Upper lobe of right lung (tissue), 1 donor: ENCODE measurements around the gene CHCHD6. TPM values are rescaled to one million over a fixed set of nuclear protein-coding genes. Genes with fewer than 3 reads are reported as not detected.

Experiments
- ATAC-seq: fragments of 200-7000 bp; cut with Tn5 transposase; one replicate; pipeline ENCODE4 v1.9.1; 2020; ENCODE audit warnings: mild to moderate bottlenecking, moderate library complexity
- DNase-seq: peaks from one replicate; pipeline ENCODE4 v3.0.0-alpha.2; 2020
- H3K27ac ChIP-seq: fragments of 200-600 bp; one replicate; pipeline ENCODE4 v1.8.0; 2022
- H3K27me3 ChIP-seq: fragments of 200-600 bp; one replicate; pipeline ENCODE4 v1.8.0; 2022; ENCODE audit warnings: mild to moderate bottlenecking
- H3K36me3 ChIP-seq: fragments of 200-600 bp; one replicate; pipeline ENCODE4 v1.8.0; 2022
- H3K4me1 ChIP-seq: fragments of 200-600 bp; one replicate; pipeline ENCODE4 v1.8.0; 2022
- H3K4me3 ChIP-seq: fragments of 200-600 bp; one replicate; pipeline ENCODE4 v1.8.0; 2022; ENCODE audit warnings: mild to moderate bottlenecking
- H3K9me3 ChIP-seq: fragments of 200-600 bp; one replicate; pipeline ENCODE4 v1.8.0; 2022
- CTCF ChIP-seq: fragments of 200-600 bp; IDR thresholded peaks from one replicate; pipeline ENCODE4 v1.8.0; 2022; ENCODE audit warnings: antibody characterized with exemption
- intact Hi-C: fragments of 100-400 bp; cut with DNase I; formaldehyde crosslinking; loops from one replicate; pipeline ENCODE4 v1.11.0; 2022
- total RNA-seq: library from RNA; stranded (reverse); fragmentation: NEBNext Ultra II Directional; extraction: Animal tissue kit (Norgen Biotek cat#: 25700); gene quantifications from one replicate; pipeline ENCODE4 v1.2.1, GENCODE V29; 2021
- donor health status: DM: no; HTN: yes; CAD: no; lungs with severe emphysema.

The CHCHD6 gene
- total RNA-seq, 1 donor from 2014 or later: 17.1 TPM

- ATAC-seq (no peak), DNase-seq (no peak)
- Histone ChIP-seq H3K27ac (no peak overlapping the region), H3K9me3 (no peaks in the 10 kb centered on the region), H3K4me3 (no peak overlapping the region), H3K36me3 (no peaks in the 10 kb centered on the region), H3K4me1 (no peaks in the 10 kb centered on the region), H3K27me3 (peaks cover 7% of the 10 kb centered on the region)
- no peak for TF ChIP-seq CTCF
- intact Hi-C loops: no loop called here
Observed at GRCh38 chr3:126691765-126692164, 12.3 kb upstream of the CHCHD6 start.

- intact Hi-C loops: no loop called here
- H3K27ac ChIP-seq: no peak overlapping the region
- no peaks in the 10 kb centered on the region for H3K36me3 ChIP-seq
- peaks cover 7% of the 10 kb centered on the region for H3K27me3 ChIP-seq
- ATAC-seq: no peak
- no peak for TF ChIP-seq CTCF
- no peaks in the 10 kb centered on the region for H3K4me1 ChIP-seq
- no peaks in the 10 kb centered on the region for H3K9me3 ChIP-seq
- H3K4me3 ChIP-seq: no peak overlapping the region
- no peak for DNase-seq
Observed at GRCh38 chr3:126692858-126693257, 11.2 kb upstream of the CHCHD6 start.

- intact Hi-C loops: no loop called here
- H3K9me3 ChIP-seq: no peaks in the 10 kb centered on the region
- TF ChIP-seq CTCF: no peak
- H3K4me3 ChIP-seq: no peak overlapping the region
- DNase-seq (no peak), ATAC-seq (no peak)
- H3K27ac ChIP-seq: no peak overlapping the region
- H3K27me3 ChIP-seq: peaks cover 7% of the 10 kb centered on the region
- H3K4me1 ChIP-seq: no peaks in the 10 kb centered on the region
- H3K36me3 ChIP-seq: no peaks in the 10 kb centered on the region
Observed at GRCh38 chr3:126693921-126694320, 10.1 kb upstream of the CHCHD6 start.

- H3K4me1 ChIP-seq: no peaks in the 10 kb centered on the region
- no peaks in the 10 kb centered on the region for H3K36me3 ChIP-seq
- H3K9me3 ChIP-seq: no peaks in the 10 kb centered on the region
- intact Hi-C loops: no loop called here
- DNase-seq (no peak), ATAC-seq (peak; percentile 70)
- no peak overlapping the region for H3K27ac ChIP-seq
- no peak for TF ChIP-seq CTCF
- no peak overlapping the region for H3K4me3 ChIP-seq
- peaks cover 7% of the 10 kb centered on the region for H3K27me3 ChIP-seq
Observed at GRCh38 chr3:126696701-126697267, 7.3 kb upstream of the CHCHD6 start.

- no peaks in the 10 kb centered on the region for H3K36me3 ChIP-seq
- intact Hi-C loops: no loop called here
- ATAC-seq (no peak), DNase-seq (no peak)
- no peaks in the 10 kb centered on the region for H3K9me3 ChIP-seq
- peaks cover 7% of the 10 kb centered on the region for H3K27me3 ChIP-seq
- H3K27ac ChIP-seq: no peak overlapping the region
- no peak overlapping the region for H3K4me3 ChIP-seq
- no peak for TF ChIP-seq CTCF
- no peaks in the 10 kb centered on the region for H3K4me1 ChIP-seq
Observed at GRCh38 chr3:126699011-126699410, 5.0 kb upstream of the CHCHD6 start.
